ENCODE data around the gene TKTL2. TPM values are rescaled to one million over a fixed set of nuclear protein-coding genes. Genes with fewer than 3 reads are reported as not detected.

The TKTL2 gene
- total RNA-seq, 1 donor: under 0.01 TPM

- H3K4me3 ChIP-seq (ENCODE audit: low read depth, low read length): no peak overlapping the region
- no peak for TF ChIP-seq CTCF (IDR thresholded peaks at IDR 0.05; ENCODE audit: insufficient read depth, low read depth, low read length)
- no peak for DNase-seq (ENCODE audit: low read depth)
These were observed 8.6 kb upstream of the TKTL2 start for GRCh38 chr4:163482190-163482589.

GRCh38 chr4:163476761-163477438 lies 3.3 kb upstream of the TKTL2 start:
- H3K4me3 ChIP-seq (ENCODE audit: low read depth, low read length): no peak overlapping the region
- no peak for TF ChIP-seq CTCF (IDR thresholded peaks at IDR 0.05; ENCODE audit: insufficient read depth, low read depth, low read length)
- no peak for DNase-seq (ENCODE audit: low read depth)

GRCh38 chr4:163474027-163474426 lies 473 bp upstream of the TKTL2 start:
- no peak overlapping the region for H3K4me3 ChIP-seq (ENCODE audit: low read depth, low read length)
- DNase-seq (ENCODE audit: low read depth): no peak
- TF ChIP-seq CTCF (IDR thresholded peaks at IDR 0.05; ENCODE audit: insufficient read depth, low read depth, low read length): no peak

GRCh38 chr4:163473130-163473529 lies 424 bp downstream of the TKTL2 start:
- no peak for DNase-seq (ENCODE audit: low read depth)
- H3K4me3 ChIP-seq (ENCODE audit: low read depth, low read length): no peak overlapping the region
- no peak for TF ChIP-seq CTCF (IDR thresholded peaks at IDR 0.05; ENCODE audit: insufficient read depth, low read depth, low read length)

- H3K4me3 ChIP-seq (ENCODE audit: low read depth, low read length): no peak overlapping the region
- TF ChIP-seq CTCF (IDR thresholded peaks at IDR 0.05; ENCODE audit: insufficient read depth, low read depth, low read length): no peak
- DNase-seq (ENCODE audit: low read depth): no peak
These were observed 3.2 kb downstream of the TKTL2 start for GRCh38 chr4:163470391-163470790.

- no peak for DNase-seq (ENCODE audit: low read depth)
- no peak for TF ChIP-seq CTCF (IDR thresholded peaks at IDR 0.05; ENCODE audit: insufficient read depth, low read depth, low read length)
- no peak overlapping the region for H3K4me3 ChIP-seq (ENCODE audit: low read depth, low read length)
These were observed 6.3 kb downstream of the TKTL2 start for GRCh38 chr4:163467082-163467770.
